Esophagus muscularis mucosa (tissue), 4 donors: ENCODE data around the gene SLC13A3. TPM values are rescaled to one million over a fixed set of nuclear protein-coding genes. Genes with fewer than 3 reads are reported as not detected.

ENCODE experiments used
- DNase-seq: peaks from one replicate; pipeline ENCODE4 v3.0.0-alpha.2; 2017; ENCODE audit errors: extremely low spot score
- H3K27ac ChIP-seq, 4 donors: fragments of 200-600 bp; sonication (generic); replicated peaks in 1 of 4; 1 replicate in 3 of 4; 2 replicates in 1 of 4; pipeline ENCODE4 v1.5.1; 2016 to 2019; ENCODE audit warnings: mild to moderate bottlenecking in 1 of 4
- H3K27me3 ChIP-seq, 4 donors: fragments of 200-600 bp; sonication (generic); one replicate each; pipeline versions ENCODE4 v1.5.1 to v1.6.0; 2016 to 2019
- H3K36me3 ChIP-seq, 4 donors: fragments of 200-600 bp; sonication (generic); one replicate each; pipeline ENCODE4 v1.5.1; 2016 to 2019
- H3K4me1 ChIP-seq, 4 donors: fragments of 200-600 bp; sonication (generic); one replicate each; pipeline ENCODE4 v1.5.1; 2016 to 2019
- H3K4me3 ChIP-seq, 4 donors: fragments of 200-600 bp; sonication (generic); 1 replicate in 2 of 4; 2 replicates in 2 of 4; pipeline ENCODE4 v1.5.1; 2016 to 2019; ENCODE audit warnings: mild to moderate bottlenecking in 4 of 4, moderate library complexity in 1 of 4
- H3K9me3 ChIP-seq, 4 donors: fragments of 200-600 bp; sonication (generic); 1 replicate in 3 of 4; 2 replicates in 1 of 4; pipeline ENCODE4 v1.5.1; 2016 to 2019
- CTCF ChIP-seq, 3 experiments: fragments of 200-600 bp in 2 of 3; fragments of 450-650 bp in 1 of 3; sonication (generic) in 2 of 3; IDR thresholded peaks; one replicate each; pipeline ENCODE4 v1.5.1; 2017 to 2019; ENCODE audit warnings: antibody characterized with exemption in 3 of 3, mild to moderate bottlenecking in 2 of 3, moderate library complexity in 1 of 3
- EP300 ChIP-seq: sonication (generic); formaldehyde crosslinking; IDR thresholded peaks from one replicate; pipeline ENCODE4 v1.6.1; 2017; ENCODE audit warnings: antibody characterized with exemption
- POLR2A ChIP-seq: fragments of 450-650 bp; IDR thresholded peaks from one replicate; pipeline ENCODE4 v1.6.1; 2017; ENCODE audit warnings: antibody characterized with exemption, moderate library complexity, mild to moderate bottlenecking, low read depth
- POLR2AphosphoS5 ChIP-seq, 2 donors: sonication (generic); formaldehyde crosslinking; IDR thresholded peaks; one replicate each; pipeline ENCODE4 v1.6.1; 2017; ENCODE audit warnings: antibody characterized with exemption in 2 of 2
- WGBS: methylation state at CpG from one replicate; pipeline ENCODE4 v1.1.5; 2018; 5-methylcytosine and 5-hydroxymethylcytosine counted together
- intact Hi-C: fragments of 100-400 bp; cut with DNase I; formaldehyde crosslinking; loops from one replicate; pipeline ENCODE4 v1.15.1; 2023
- total RNA-seq, 4 donors: library from RNA; depleted of rRNA; stranded (reverse); fragments of >200 nt; gene quantifications; one replicate each; pipeline versions ENCODE4 v1.1.0 to v1.2.1, GENCODE V29; 2016

SLC13A3 gene
- total RNA-seq, 4 donors from 2014 or later = 0.42 to 0.66 (median 0.61) TPM

GRCh38 chr20:46635514-46636136 is 15.6 kb downstream of the SLC13A3 start:
- TF ChIP-seq CTCF (IDR thresholded peaks at IDR 0.05) = no peak
- TF ChIP-seq POLR2A = no peak
- no peak for TF ChIP-seq POLR2AphosphoS5 (IDR thresholded peaks at IDR 0.05)
- TF ChIP-seq EP300 = no peak
- no peaks in the 10 kb centered on the region for H3K36me3 ChIP-seq
- H3K27ac ChIP-seq = no peak overlapping the region
- H3K4me1 ChIP-seq = no peaks in the 10 kb centered on the region
- intact Hi-C loops = no loop called here
- 79% methylated on average over 5 of the region's 5 CpGs for WGBS
- no peak for DNase-seq
- no peak overlapping the region for H3K4me3 ChIP-seq
- no peaks in the 10 kb centered on the region for H3K9me3 ChIP-seq
- no peaks in the 10 kb centered on the region for H3K27me3 ChIP-seq

GRCh38 chr20:46634528-46634927 is 16.7 kb downstream of the SLC13A3 start:
- intact Hi-C loops = no loop called here
- WGBS = 75% methylated on average over 6 of the region's 6 CpGs
- no peak for DNase-seq
- H3K9me3 ChIP-seq = peaks cover 0 to 11% (median 3%) of the 10 kb centered on the region in 4 donors
- no peak overlapping the region for H3K4me3 ChIP-seq
- no peaks in the 10 kb centered on the region for H3K36me3 ChIP-seq
- no peaks in the 10 kb centered on the region for H3K4me1 ChIP-seq
- H3K27ac ChIP-seq = no peak overlapping the region
- TF ChIP-seq CTCF (IDR thresholded peaks at IDR 0.05) = no peak
- TF ChIP-seq POLR2AphosphoS5 (IDR thresholded peaks at IDR 0.05) = no peak
- no peak for TF ChIP-seq POLR2A
- TF ChIP-seq EP300 = no peak
- no peaks in the 10 kb centered on the region for H3K27me3 ChIP-seq

- H3K9me3 ChIP-seq = peaks cover 0 to 20% (median 8%) of the 10 kb centered on the region in 4 donors
- intact Hi-C loops = no loop called here
- H3K36me3 ChIP-seq = no peaks in the 10 kb centered on the region
- no peaks in the 10 kb centered on the region for H3K4me1 ChIP-seq
- no peak overlapping the region for H3K27ac ChIP-seq
- 73% methylated on average over 6 of the region's 7 CpGs for WGBS
- DNase-seq = no peak
- H3K4me3 ChIP-seq = no peak overlapping the region
- H3K27me3 ChIP-seq = no peaks in the 10 kb centered on the region
- no peak for TF ChIP-seq POLR2AphosphoS5 (IDR thresholded peaks at IDR 0.05)
- TF ChIP-seq EP300 = no peak
- no peak for TF ChIP-seq CTCF (IDR thresholded peaks at IDR 0.05)
- TF ChIP-seq POLR2A = no peak
Observed at GRCh38 chr20:46631874-46632446, 19.3 kb downstream of the SLC13A3 start.

GRCh38 chr20:46631212-46631869 is 19.9 kb downstream of the SLC13A3 start:
- intact Hi-C loops = no loop called here
- peaks cover 0 to 20% (median 8%) of the 10 kb centered on the region in 4 donors for H3K9me3 ChIP-seq
- no peak for TF ChIP-seq EP300
- TF ChIP-seq POLR2AphosphoS5 (IDR thresholded peaks at IDR 0.05) = no peak
- no peak for TF ChIP-seq POLR2A
- no peak for TF ChIP-seq CTCF (IDR thresholded peaks at IDR 0.05)
- H3K4me1 ChIP-seq = no peaks in the 10 kb centered on the region
- H3K4me3 ChIP-seq = no peak overlapping the region
- H3K36me3 ChIP-seq = no peaks in the 10 kb centered on the region
- no peak for DNase-seq
- no peaks in the 10 kb centered on the region for H3K27me3 ChIP-seq
- WGBS = 72% methylated on average over 8 of the region's 8 CpGs
- no peak overlapping the region for H3K27ac ChIP-seq
